ENCODE data around the gene CCL5. TPM values are rescaled to one million over a fixed set of nuclear protein-coding genes. Genes with fewer than 3 reads are reported as not detected.
"Not testable (repeated sequence)": the region's sequence is repeated elsewhere in the genome, so short reads cannot be mapped to it uniquely, and the experiment has no call there.

The CCL5 gene
- polyA plus RNA-seq, 1 donor from 2014 or later = not detected

DNA sequence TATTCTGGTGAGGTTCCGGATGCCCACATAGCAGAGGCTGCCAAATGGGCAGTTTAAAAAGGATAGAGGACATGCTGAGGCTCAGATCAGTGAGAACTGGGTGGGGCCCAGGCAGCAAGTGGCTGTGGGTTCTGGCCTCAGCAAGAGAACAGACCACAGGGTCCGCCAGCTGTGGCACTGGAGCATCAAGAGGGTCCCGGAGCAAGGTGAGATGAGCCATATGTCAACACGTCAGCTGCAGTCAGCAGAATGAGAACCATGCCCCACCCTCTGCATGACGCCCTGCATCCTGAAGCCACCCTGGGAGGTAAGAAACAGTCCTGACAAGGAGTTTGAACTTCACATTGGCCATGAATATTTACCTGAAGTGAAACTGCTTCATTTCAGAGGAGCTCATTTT, 20.1 kb upstream of the CCL5 start:
- Histone ChIP-seq H3K4me2 (ENCODE audit: low read length) (no peak overlapping the region), H2AFZ (ENCODE audit: low read depth, low read length) (no peak overlapping the region), H3K9me3 (ENCODE audit: low read length) (no peaks in the 10 kb centered on the region), H3K79me2 (replicated peaks; ENCODE audit: insufficient read depth, low read length) (no peaks in the 10 kb centered on the region), H3F3A (ENCODE audit: insufficient read depth, low read length, poor library complexity, severe bottlenecking) (no peaks in the 10 kb centered on the region), H4K20me1 (ENCODE audit: insufficient read depth) (no peaks in the 10 kb centered on the region), H3K4me3 (ENCODE audit: low read length) (no peak overlapping the region), H3K9me2 (ENCODE audit: insufficient read depth, low read length) (no peaks in the 10 kb centered on the region), H3K9ac (ENCODE audit: low read length) (no peak overlapping the region), H3K36me3 (ENCODE audit: insufficient read depth, low read length) (no peaks in the 10 kb centered on the region), H3K27me3 (ENCODE audit: insufficient read depth, low read depth, low read length) (no peaks in the 10 kb centered on the region), H3K27ac (ENCODE audit: low read length) (no peak overlapping the region)
- TF ChIP-seq, protein P1, sequence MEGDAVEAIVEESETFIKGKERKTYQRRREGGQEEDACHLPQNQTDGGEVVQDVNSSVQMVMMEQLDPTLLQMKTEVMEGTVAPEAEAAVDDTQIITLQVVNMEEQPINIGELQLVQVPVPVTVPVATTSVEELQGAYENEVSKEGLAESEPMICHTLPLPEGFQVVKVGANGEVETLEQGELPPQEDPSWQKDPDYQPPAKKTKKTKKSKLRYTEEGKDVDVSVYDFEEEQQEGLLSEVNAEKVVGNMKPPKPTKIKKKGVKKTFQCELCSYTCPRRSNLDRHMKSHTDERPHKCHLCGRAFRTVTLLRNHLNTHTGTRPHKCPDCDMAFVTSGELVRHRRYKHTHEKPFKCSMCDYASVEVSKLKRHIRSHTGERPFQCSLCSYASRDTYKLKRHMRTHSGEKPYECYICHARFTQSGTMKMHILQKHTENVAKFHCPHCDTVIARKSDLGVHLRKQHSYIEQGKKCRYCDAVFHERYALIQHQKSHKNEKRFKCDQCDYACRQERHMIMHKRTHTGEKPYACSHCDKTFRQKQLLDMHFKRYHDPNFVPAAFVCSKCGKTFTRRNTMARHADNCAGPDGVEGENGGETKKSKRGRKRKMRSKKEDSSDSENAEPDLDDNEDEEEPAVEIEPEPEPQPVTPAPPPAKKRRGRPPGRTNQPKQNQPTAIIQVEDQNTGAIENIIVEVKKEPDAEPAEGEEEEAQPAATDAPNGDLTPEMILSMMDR (IDR thresholded peaks at IDR 0.05; ENCODE audit: poor library complexity, severe bottlenecking) = no peak
- TF ChIP-seq EP300 (conservative IDR thresholded peaks at IDR 0.05; ENCODE audit: poor library complexity, severe bottlenecking) = no peak
- TF ChIP-seq RAD21 (conservative IDR thresholded peaks at IDR 0.05) = no peak
- TF ChIP-seq, protein P2, sequence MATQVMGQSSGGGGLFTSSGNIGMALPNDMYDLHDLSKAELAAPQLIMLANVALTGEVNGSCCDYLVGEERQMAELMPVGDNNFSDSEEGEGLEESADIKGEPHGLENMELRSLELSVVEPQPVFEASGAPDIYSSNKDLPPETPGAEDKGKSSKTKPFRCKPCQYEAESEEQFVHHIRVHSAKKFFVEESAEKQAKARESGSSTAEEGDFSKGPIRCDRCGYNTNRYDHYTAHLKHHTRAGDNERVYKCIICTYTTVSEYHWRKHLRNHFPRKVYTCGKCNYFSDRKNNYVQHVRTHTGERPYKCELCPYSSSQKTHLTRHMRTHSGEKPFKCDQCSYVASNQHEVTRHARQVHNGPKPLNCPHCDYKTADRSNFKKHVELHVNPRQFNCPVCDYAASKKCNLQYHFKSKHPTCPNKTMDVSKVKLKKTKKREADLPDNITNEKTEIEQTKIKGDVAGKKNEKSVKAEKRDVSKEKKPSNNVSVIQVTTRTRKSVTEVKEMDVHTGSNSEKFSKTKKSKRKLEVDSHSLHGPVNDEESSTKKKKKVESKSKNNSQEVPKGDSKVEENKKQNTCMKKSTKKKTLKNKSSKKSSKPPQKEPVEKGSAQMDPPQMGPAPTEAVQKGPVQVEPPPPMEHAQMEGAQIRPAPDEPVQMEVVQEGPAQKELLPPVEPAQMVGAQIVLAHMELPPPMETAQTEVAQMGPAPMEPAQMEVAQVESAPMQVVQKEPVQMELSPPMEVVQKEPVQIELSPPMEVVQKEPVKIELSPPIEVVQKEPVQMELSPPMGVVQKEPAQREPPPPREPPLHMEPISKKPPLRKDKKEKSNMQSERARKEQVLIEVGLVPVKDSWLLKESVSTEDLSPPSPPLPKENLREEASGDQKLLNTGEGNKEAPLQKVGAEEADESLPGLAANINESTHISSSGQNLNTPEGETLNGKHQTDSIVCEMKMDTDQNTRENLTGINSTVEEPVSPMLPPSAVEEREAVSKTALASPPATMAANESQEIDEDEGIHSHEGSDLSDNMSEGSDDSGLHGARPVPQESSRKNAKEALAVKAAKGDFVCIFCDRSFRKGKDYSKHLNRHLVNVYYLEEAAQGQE (IDR thresholded peaks at IDR 0.05; ENCODE audit: borderline replicate concordance) = no peak
- no peak for TF ChIP-seq POLR2AphosphoS5 (IDR thresholded peaks at IDR 0.05)
- no peak for TF ChIP-seq EZH2 (IDR thresholded peaks at IDR 0.05; ENCODE audit: borderline replicate concordance, insufficient read depth, low read length, poor library complexity, severe bottlenecking)

DNA sequence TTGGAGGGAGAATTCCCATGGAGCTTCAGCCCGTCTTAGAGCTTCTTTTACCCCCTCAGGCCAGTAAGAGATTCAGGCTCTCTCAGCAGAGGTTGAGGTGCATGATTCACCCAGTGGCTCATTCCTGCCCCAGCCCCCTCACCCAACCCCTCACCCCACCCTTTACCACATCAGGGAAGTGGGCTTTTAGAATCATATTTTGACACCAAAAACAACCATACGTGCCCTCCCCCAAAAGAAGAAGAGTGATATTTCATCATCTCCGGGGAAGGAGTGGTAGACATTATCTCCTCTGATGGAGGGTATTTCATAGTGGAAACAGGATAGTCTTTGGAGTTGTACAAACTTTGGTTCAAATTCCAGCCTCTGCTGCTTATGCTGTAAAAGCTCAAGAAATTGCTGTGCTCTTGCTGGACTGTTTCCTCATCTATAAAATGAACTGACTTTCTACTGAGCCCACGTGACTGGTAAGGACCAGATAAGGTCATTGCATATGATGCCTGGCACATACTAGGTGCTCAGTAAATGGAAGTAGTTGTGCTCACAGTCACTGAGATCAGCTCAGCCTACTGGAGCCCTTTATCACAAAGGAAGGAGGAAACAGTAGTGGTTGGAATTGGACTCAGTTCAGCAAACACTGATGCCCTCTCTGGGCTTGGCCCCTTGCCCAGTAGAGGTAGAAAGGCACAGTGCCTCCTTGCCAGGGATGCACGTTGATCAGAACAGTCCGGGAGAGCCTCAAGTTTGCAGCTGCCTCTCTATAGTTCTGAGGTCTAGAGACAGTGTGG, 18.3 kb upstream of the CCL5 start:
- TF ChIP-seq, protein P1 (IDR thresholded peaks at IDR 0.05; ENCODE audit: poor library complexity, severe bottlenecking) = no peak
- TF ChIP-seq EZH2 (IDR thresholded peaks at IDR 0.05; ENCODE audit: borderline replicate concordance, insufficient read depth, low read length, poor library complexity, severe bottlenecking) (no peak), TAF1 (IDR thresholded peaks at IDR 0.05; ENCODE audit: low read depth) (no peak), POLR2AphosphoS5 (IDR thresholded peaks at IDR 0.05) (no peak), RAD21 (conservative IDR thresholded peaks at IDR 0.05) (no peak), SMC3 (conservative IDR thresholded peaks at IDR 0.05; ENCODE audit: poor library complexity) (no peak)
- Histone ChIP-seq H3K36me3 (ENCODE audit: insufficient read depth, low read length) (no peaks in the 10 kb centered on the region), H2AFZ (ENCODE audit: low read depth, low read length) (no peak overlapping the region), H3K9ac (ENCODE audit: low read length) (no peak overlapping the region), H3K27ac (ENCODE audit: low read length) (no peak overlapping the region), H3K9me2 (ENCODE audit: insufficient read depth, low read length) (no peaks in the 10 kb centered on the region), H3K4me3 (ENCODE audit: low read length) (no peak overlapping the region), H3K9me3 (ENCODE audit: low read length) (no peaks in the 10 kb centered on the region), H3K79me2 (replicated peaks; ENCODE audit: insufficient read depth, low read length) (no peaks in the 10 kb centered on the region), H3F3A (ENCODE audit: insufficient read depth, low read length, poor library complexity, severe bottlenecking) (no peaks in the 10 kb centered on the region), H3K4me2 (ENCODE audit: low read length) (no peak overlapping the region), H4K20me1 (ENCODE audit: insufficient read depth) (no peaks in the 10 kb centered on the region), H3K27me3 (ENCODE audit: insufficient read depth, low read depth, low read length) (no peaks in the 10 kb centered on the region)

DNA sequence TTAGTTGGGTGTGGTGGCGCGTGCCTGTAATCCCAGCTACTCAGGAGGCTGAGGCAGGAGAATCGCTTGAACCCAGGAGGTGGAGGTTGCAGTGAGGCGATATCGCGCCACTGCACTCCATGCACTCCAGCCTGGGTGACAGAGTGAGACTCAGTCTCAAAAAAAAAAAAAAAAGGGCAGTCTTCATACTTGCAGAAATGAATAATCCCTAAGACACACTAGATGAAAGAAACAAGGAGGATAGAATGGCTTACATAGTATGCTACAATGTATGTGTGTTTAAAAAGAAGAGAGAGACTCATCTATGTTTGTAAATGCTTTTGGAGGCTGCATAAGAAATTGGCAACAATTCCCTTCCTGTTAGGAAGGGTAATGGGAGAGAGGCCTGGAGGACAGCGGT, 17.6 kb upstream of the CCL5 start:
- not testable (repeated sequence) for H3K9me2 ChIP-seq (ENCODE audit: insufficient read depth, low read length); H3K4me2 ChIP-seq (ENCODE audit: low read length); H3K79me2 ChIP-seq (replicated peaks; ENCODE audit: insufficient read depth, low read length); H3K27me3 ChIP-seq (ENCODE audit: insufficient read depth, low read depth, low read length); H3K27ac ChIP-seq (ENCODE audit: low read length); H2AFZ ChIP-seq (ENCODE audit: low read depth, low read length); H3K9ac ChIP-seq (ENCODE audit: low read length); H4K20me1 ChIP-seq (ENCODE audit: insufficient read depth); H3K36me3 ChIP-seq (ENCODE audit: insufficient read depth, low read length); H3K4me3 ChIP-seq (ENCODE audit: low read length); H3K9me3 ChIP-seq (ENCODE audit: low read length); H3F3A ChIP-seq (ENCODE audit: insufficient read depth, low read length, poor library complexity, severe bottlenecking)
